Memory B cell (primary cell): Measurements from ENCODE around the gene NNAT.
"Not testable (repeated sequence)": the region's sequence is repeated elsewhere in the genome, so short reads cannot be mapped to it uniquely, and the experiment has no call there.

ENCODE experiments used
- ATAC-seq: fragments of 150-1000 bp; cut with Tn5 transposase; 2 replicates; pipeline ENCODE4 v1.10.0; 2021; ENCODE audit warnings: low read depth, mild to moderate bottlenecking, moderate library complexity
- DNase-seq, 2 donors: peaks; one replicate each; pipeline ENCODE4 v3.0.0; 2022; ENCODE audit warnings: low spot score in 2 of 2
- H3K27ac Mint-ChIP-seq: one replicate; pipeline ENCODE4 v1.8.0; 2022; ENCODE audit warnings: mild to moderate bottlenecking, moderate library complexity, mixed read lengths
- H3K27me3 Mint-ChIP-seq: one replicate; pipeline ENCODE4 v1.8.0; 2022; ENCODE audit warnings: mixed read lengths
- H3K36me3 Mint-ChIP-seq: one replicate; pipeline ENCODE4 v1.8.0; 2022; ENCODE audit warnings: mild to moderate bottlenecking, mixed read lengths
- H3K4me1 Mint-ChIP-seq: one replicate; pipeline ENCODE4 v1.8.0; 2022; ENCODE audit warnings: mixed read lengths
- H3K4me3 Mint-ChIP-seq: one replicate; pipeline ENCODE4 v1.8.0; 2022; ENCODE audit warnings: mild to moderate bottlenecking, moderate library complexity, mixed read lengths
- H3K9me3 Mint-ChIP-seq: one replicate; pipeline ENCODE4 v1.8.0; 2022; ENCODE audit warnings: mixed read lengths

Gene NNAT, protein sequence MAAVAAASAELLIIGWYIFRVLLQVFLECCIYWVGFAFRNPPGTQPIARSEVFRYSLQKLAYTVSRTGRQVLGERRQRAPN

GRCh38 chr20:37521061-37521771 is at the start of gene NNAT:
Gene NNAT, plus strand, starts transcription at chr20:37521250. Its CDS starts 82 bp downstream, at chr20:37521332.
- no peak for ATAC-seq
- Mint-ChIP-seq H3K36me3 (peaks cover 23% of the 10 kb centered on the region), H3K27ac (peak within 1 kb of the TSS; percentile 38), H3K4me1 (peaks cover 40% of the 10 kb centered on the region), H3K9me3 (no peaks in the 10 kb centered on the region), H3K27me3 (no peaks in the 10 kb centered on the region), H3K4me3 (peak within 1 kb of the TSS; percentile 79)
- DNase-seq, result no peak

- Mint-ChIP-seq H3K9me3 (peaks cover 3% of the 10 kb centered on the region), H3K36me3 (peaks cover 1% of the 10 kb centered on the region), H3K27me3 (peaks cover 20% of the 10 kb centered on the region), H3K4me1 (peaks cover 7% of the 10 kb centered on the region), H3K4me3 (no peak overlapping the region), H3K27ac (no peak overlapping the region)
- no peak for DNase-seq
- ATAC-seq, result no peak
Observed at GRCh38 chr20:37471741-37472235, 49.3 kb upstream of the NNAT start.

DNA sequence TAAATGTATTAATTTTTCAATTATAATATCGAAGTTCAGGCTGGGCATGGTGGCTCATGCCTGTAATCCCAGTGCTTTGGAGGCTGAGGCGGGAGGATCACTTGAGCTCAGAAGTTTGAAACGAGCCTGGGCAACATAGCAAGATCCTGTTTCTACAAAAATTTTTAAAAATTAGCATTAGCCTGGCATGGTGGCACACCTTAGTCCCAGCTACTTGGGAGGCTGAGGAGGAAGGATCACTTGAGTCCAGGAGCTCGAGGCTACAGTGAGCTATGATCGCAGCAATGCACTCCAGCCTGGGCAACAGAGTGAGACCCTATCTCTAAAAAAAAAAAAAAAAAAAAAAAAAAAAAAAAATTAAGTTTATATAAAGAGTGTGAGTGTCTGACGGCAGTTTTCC is 48.6 kb upstream of the NNAT start:
- H3K9me3 Mint-ChIP-seq, ATAC-seq, H3K4me1 Mint-ChIP-seq, H3K27ac Mint-ChIP-seq, DNase-seq, H3K4me3 Mint-ChIP-seq, H3K36me3 Mint-ChIP-seq: not testable (repeated sequence)
- H3K27me3 Mint-ChIP-seq, result peaks cover 17% of the 10 kb centered on the region

GRCh38 chr20:37473249-37474000 is 47.6 kb upstream of the NNAT start:
- ATAC-seq, result no peak
- Mint-ChIP-seq H3K27ac (no peak overlapping the region), H3K4me3 (no peak overlapping the region), H3K36me3 (peaks cover 1% of the 10 kb centered on the region), H3K27me3 (peaks cover 14% of the 10 kb centered on the region), H3K4me1 (peaks cover 7% of the 10 kb centered on the region), H3K9me3 (peaks cover 3% of the 10 kb centered on the region)
- no peak for DNase-seq

DNA sequence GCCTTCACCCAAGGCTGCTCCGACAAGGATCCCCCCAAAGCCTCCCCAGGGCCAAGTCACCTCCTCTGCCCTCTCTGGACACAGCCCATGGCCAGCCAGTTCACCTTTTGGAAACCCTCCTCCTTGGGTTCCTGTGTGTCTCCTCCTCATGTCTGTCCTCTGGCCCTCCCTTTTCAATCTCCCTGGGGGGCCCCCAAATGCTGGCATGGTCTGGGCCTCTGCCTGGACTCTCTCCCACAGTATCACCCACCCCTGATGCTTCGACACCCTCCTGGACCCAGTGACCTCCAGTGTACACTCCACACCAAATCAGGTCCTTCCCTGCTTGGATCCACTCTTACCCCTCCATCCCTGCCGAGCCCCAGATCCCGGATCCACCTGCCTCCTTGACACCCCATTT is 46.7 kb upstream of the NNAT start:
- no peak for ATAC-seq
- no peak overlapping the region for H3K27ac Mint-ChIP-seq

DNA sequence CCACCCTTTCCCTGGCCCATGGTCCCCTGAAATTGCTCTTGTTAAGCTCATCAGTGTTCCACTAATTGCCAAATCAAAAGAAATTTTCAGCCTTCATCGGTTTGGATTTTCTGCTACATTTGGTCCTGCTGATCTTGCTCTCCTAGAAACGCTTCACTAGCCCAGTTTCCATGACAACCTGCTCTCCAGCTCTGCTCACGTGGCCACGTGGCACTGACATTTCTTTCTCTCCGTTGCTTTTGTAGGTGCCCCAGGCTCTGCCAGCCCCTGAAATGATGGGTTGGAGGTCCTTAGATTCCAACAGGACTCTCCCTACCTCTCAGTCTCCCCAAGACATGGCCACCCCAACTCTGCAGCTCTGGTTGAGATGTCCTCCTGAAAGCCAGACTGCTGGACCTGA is 45.8 kb upstream of the NNAT start:
- Mint-ChIP-seq H3K36me3 (peaks cover 6% of the 10 kb centered on the region), H3K4me3 (no peak overlapping the region), H3K27ac (no peak overlapping the region), H3K9me3 (peaks cover 3% of the 10 kb centered on the region), H3K27me3 (peaks cover 9% of the 10 kb centered on the region), H3K4me1 (peaks cover under 1% of the 10 kb centered on the region)
- ATAC-seq, result no peak
- no peak for DNase-seq

More for the DNA sequence above, 46.7 kb upstream of the NNAT start:
- no peak for DNase-seq
- Mint-ChIP-seq H3K9me3 (peaks cover 3% of the 10 kb centered on the region), H3K4me3 (no peak overlapping the region), H3K4me1 (peaks cover 2% of the 10 kb centered on the region), H3K27me3 (peaks cover 10% of the 10 kb centered on the region), H3K36me3 (peaks cover 1% of the 10 kb centered on the region)

DNA sequence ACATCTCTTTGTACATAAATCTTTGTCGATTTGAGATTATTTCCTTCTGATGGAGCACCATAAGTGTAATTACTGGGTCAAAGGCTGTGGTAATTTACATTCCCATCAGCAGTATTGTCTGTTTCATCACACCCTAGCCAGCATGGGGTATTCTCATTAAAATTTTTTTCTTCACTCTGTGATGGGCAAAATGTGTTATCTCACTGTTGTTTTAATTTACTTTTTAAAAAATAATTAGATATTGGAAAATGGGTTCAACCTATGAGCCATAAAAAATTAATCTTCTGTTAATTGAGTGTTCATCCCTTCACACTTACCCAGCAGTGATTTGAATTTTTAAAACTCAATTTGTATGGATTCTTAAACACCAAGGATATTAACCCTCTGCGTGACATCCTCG is 44.0 kb upstream of the NNAT start:
- peaks cover 13% of the 10 kb centered on the region for H3K27me3 Mint-ChIP-seq
- ATAC-seq, result no peak
- DNase-seq, result no peak
- H3K4me3 Mint-ChIP-seq, result no peak overlapping the region
- H3K36me3 Mint-ChIP-seq, result peaks cover 11% of the 10 kb centered on the region
- H3K9me3 Mint-ChIP-seq, result peaks cover 3% of the 10 kb centered on the region
- peaks cover 4% of the 10 kb centered on the region for H3K4me1 Mint-ChIP-seq
- H3K27ac Mint-ChIP-seq, result no peak overlapping the region

GRCh38 chr20:37479266-37479665 is 41.8 kb upstream of the NNAT start:
- Mint-ChIP-seq H3K9me3 (peaks cover 3% of the 10 kb centered on the region), H3K27me3 (peaks cover 13% of the 10 kb centered on the region), H3K27ac (no peak overlapping the region), H3K4me1 (peaks cover 4% of the 10 kb centered on the region), H3K36me3 (peaks cover 11% of the 10 kb centered on the region), H3K4me3 (no peak overlapping the region)
- no peak for DNase-seq
- ATAC-seq, result no peak

DNA sequence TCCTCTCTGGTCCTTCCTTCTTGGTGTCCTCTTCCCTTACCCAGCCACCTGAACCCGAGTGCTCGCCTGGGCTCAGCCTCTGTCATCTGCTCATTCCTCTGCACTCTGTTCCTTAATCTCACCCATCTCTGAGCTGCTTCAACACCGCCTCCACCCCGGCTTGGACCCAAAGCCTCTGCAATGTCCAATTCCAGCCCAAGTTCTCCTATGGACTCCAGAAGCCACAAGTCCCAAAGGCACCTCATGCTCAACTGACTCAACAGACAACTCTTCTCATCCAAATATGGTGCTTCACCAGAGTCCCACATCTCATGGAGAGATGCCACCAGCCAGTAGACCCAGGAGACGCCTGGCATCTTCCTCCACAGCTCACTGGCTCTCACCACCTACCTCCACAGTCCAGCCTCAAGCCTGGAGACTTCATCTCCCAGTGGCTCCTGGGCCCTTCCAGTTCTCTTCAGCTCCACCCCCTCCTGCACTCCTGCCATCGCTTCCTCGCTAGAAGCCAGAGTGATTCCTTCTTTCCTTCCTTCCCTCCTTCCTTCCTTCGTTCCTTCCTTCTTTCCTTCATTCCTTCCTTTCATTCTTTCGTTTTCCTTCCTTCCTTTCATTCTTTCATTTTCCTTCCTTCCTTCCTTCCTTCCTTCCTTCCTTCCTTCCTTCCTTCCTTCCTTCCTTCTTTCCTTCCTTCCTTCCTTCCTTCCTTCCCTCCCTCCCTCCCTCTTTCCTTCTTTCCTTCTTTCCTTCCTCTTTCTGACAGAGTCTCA is 40.9 kb upstream of the NNAT start:
- H3K9me3 Mint-ChIP-seq, result peaks cover 3% of the 10 kb centered on the region
- DNase-seq, result no peak
- H3K4me1 Mint-ChIP-seq, result peaks cover 7% of the 10 kb centered on the region
- H3K36me3 Mint-ChIP-seq, result peaks cover 15% of the 10 kb centered on the region
- H3K27ac Mint-ChIP-seq, result no peak overlapping the region
- H3K4me3 Mint-ChIP-seq, result no peak overlapping the region
- ATAC-seq, result no peak
- peaks cover 10% of the 10 kb centered on the region for H3K27me3 Mint-ChIP-seq

DNA sequence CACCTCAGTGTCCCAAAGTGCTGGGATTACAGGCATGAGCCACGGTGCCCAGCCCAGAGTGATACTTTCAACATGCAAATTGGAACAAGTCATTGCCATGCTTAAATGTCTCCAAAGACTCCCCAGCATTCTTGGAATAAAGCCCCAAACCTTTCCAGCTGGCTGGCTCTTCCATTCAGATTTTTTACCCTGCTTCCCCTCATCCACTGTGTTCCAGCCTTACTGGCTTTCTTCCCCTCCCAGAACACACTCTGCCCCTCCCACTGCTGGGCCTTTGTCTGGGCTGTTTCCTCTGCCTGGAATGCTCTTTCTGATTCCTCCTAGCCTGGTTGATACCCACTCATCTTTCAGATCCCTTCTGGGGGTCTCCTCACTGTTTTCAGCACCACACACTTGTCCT is 40.1 kb upstream of the NNAT start:
- ATAC-seq (no peak), DNase-seq (no peak)
- H3K27me3 Mint-ChIP-seq, result peaks cover 8% of the 10 kb centered on the region
- peaks cover 1% of the 10 kb centered on the region for H3K9me3 Mint-ChIP-seq
- peaks cover 21% of the 10 kb centered on the region for H3K36me3 Mint-ChIP-seq
- H3K4me1 Mint-ChIP-seq, result peaks cover 7% of the 10 kb centered on the region
- H3K4me3 Mint-ChIP-seq, result no peak overlapping the region
- no peak overlapping the region for H3K27ac Mint-ChIP-seq

GRCh38 chr20:37481610-37482009 is 39.4 kb upstream of the NNAT start:
- H3K4me1 Mint-ChIP-seq, result peaks cover 7% of the 10 kb centered on the region
- H3K27me3 Mint-ChIP-seq, result peaks cover 5% of the 10 kb centered on the region
- DNase-seq (no peak), ATAC-seq (no peak)
- H3K27ac Mint-ChIP-seq, result no peak overlapping the region
- no peak overlapping the region for H3K4me3 Mint-ChIP-seq
- peaks cover under 1% of the 10 kb centered on the region for H3K9me3 Mint-ChIP-seq
- peaks cover 20% of the 10 kb centered on the region for H3K36me3 Mint-ChIP-seq

DNA sequence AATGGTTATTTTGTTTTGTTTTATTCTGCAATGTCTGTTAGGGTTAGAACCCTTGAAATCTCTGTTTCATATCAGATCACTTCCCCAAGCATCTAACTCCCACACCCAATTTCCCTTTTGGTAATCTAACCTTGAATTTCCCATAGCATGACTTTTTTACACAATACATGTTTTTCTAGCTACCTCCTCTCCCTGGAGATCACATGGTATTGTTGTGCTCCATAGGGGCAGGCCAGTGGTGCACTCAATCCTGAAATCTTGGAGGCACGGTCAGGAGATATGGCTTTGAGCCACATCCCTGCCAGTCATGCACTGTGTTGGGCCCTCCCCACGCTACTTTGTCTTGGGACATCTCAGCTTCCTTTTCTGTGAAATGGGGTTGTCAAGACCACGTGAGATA is 36.7 kb upstream of the NNAT start:
- Mint-ChIP-seq H3K4me3 (no peak overlapping the region), H3K4me1 (peaks cover 23% of the 10 kb centered on the region), H3K9me3 (no peaks in the 10 kb centered on the region), H3K27me3 (peaks cover 4% of the 10 kb centered on the region), H3K27ac (no peak overlapping the region), H3K36me3 (peaks cover 20% of the 10 kb centered on the region)
- no peak for DNase-seq
- no peak for ATAC-seq

DNA sequence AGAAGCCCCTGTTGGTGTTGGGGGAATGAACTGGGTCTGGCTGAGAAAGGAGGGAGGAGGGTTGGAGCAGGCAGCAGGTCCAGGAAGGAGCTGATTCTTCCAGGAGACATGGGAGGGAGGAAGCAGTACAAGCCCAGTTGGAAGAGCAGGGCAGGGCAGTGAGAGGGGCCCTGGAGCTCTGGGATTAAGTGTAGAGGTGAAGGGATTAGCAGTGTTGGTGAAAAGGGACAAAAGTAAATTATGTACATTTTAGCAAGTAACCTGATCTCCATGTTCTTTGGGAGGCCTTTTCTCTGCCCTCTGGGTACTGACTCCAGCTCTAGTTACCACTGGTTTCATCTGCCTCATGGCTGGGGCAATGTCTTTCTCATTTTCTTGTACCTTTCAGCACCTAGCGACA is 34.8 kb upstream of the NNAT start:
- DNase-seq, H3K4me3 Mint-ChIP-seq, ATAC-seq, H3K27me3 Mint-ChIP-seq, H3K27ac Mint-ChIP-seq, H3K9me3 Mint-ChIP-seq: not testable (repeated sequence)
- Mint-ChIP-seq H3K36me3 (peaks cover 12% of the 10 kb centered on the region), H3K4me1 (peaks cover 22% of the 10 kb centered on the region)
